Measurements from ENCODE around the gene LCP2. TPM values are rescaled to one million over a fixed set of nuclear protein-coding genes. Genes with fewer than 3 reads are reported as not detected.

The LCP2 gene
- total RNA-seq, 4 donors from 2014 or later = 1.9 to 3.2 (median 2.3) TPM

DNA sequence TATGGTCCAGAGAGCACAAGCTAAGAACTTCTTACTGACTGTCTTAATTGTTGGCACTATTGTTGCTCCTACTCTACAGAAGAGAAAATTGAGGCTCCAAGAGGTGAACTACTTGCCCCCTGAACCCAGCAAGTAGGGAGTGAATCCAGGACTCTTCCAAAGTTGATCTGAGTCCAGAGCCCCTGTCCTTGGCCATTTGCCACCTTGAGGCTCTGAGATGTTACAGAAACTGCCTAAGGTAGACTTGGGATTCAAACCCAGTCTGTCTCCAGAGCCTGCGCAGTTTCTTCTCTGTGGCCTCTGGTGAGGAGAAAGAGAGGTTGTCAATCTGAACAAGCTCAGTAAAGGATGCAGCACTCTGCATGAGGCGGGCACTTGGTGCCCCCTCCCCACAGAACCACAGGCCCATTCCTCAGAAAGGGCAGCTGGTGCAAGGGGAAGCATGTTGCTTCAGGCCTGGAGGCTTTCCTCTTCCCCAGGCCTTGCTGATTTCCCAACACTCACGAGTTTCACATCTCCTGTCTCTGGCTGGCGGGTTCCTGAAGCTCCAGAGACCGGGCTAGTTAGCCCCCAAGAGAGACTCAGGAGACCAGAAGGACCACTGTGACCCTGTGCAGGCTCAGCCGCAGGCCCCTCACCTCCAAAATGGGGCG lies 2.9 kb upstream of the LCP2 start:
- H3K27ac ChIP-seq = no peak overlapping the region
- no peaks in the 10 kb centered on the region for H3K27me3 ChIP-seq
- intact Hi-C loops (cut with DNase I; ENCODE audit: low total_unique reads) = no loop called here
- in situ Hi-C loops (cut with MboI; ENCODE audit: low sequenced_read_pairs in 4 of 4) = no loop called here
- ATAC-seq = no peak
- H3K4me3 ChIP-seq = no peak overlapping the region
- H3K4me1 ChIP-seq = peaks cover 0 to 6% of the 10 kb centered on the region in 2 donors
- DNase-seq = peak in 1 of 2 donors; percentile 27
- no peaks in the 10 kb centered on the region for H3K9me3 ChIP-seq
- TF ChIP-seq POLR2A (IDR thresholded peaks at IDR 0.05) = no peak
- TF ChIP-seq, protein P1, sequence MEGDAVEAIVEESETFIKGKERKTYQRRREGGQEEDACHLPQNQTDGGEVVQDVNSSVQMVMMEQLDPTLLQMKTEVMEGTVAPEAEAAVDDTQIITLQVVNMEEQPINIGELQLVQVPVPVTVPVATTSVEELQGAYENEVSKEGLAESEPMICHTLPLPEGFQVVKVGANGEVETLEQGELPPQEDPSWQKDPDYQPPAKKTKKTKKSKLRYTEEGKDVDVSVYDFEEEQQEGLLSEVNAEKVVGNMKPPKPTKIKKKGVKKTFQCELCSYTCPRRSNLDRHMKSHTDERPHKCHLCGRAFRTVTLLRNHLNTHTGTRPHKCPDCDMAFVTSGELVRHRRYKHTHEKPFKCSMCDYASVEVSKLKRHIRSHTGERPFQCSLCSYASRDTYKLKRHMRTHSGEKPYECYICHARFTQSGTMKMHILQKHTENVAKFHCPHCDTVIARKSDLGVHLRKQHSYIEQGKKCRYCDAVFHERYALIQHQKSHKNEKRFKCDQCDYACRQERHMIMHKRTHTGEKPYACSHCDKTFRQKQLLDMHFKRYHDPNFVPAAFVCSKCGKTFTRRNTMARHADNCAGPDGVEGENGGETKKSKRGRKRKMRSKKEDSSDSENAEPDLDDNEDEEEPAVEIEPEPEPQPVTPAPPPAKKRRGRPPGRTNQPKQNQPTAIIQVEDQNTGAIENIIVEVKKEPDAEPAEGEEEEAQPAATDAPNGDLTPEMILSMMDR (IDR thresholded peaks at IDR 0.05 in 4 of 5, conservative IDR thresholded peaks at IDR 0.05 in 1 of 5) = no peak
- H3K36me3 ChIP-seq = no peaks in the 10 kb centered on the region

DNA sequence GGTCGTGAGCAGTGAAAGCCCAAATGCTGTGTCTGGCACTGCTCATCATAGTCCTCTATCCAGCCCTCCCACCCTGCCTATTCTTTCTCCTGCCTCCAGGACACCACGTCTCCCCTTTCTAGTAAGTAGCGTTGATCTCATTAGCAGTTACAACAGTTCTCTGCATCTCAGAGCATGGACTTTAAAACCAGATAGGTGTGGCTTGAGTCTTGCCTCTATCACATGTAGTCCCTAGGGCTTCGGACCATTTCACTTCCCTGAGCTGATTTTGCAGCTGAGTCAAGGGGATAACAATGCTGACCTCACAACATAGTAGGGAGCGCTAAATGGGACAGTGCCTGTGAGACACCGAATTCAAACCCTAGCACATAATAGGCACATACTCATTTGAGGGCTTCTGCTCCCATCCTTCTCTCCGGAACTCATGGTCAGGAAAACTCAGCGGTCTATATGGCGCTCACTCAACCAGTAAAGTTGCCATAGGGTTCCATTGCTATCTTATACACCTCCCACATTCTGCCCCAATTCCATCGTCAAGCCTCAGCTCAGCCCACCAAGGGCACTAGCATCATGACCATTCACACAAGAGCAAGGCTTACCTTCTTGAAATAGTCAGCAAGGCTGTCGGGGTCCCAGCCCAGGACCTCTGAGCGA lies 515 bp downstream of the LCP2 start:
- in situ Hi-C loops (cut with MboI; ENCODE audit: low sequenced_read_pairs in 4 of 4) (no loop called here), intact Hi-C loops (cut with DNase I; ENCODE audit: low total_unique reads) (loop anchor here (5.0 kb wide), 1 partner anchor 35 kb away; no protein-coding TSS in a partner anchor)
- Histone ChIP-seq H3K9me3 (no peaks in the 10 kb centered on the region), H3K36me3 (no peaks in the 10 kb centered on the region), H3K27ac (peak overlapping the region; percentile 54 to 79 (median 65)), H3K27me3 (no peaks in the 10 kb centered on the region), H3K4me3 (peak overlapping the region; percentile 8 to 57 (median 43)), H3K4me1 (peaks cover 0 to 3% of the 10 kb centered on the region in 2 donors)
- ATAC-seq (peak in 1 of 2 donors; percentile 36), DNase-seq (no peak)
- TF ChIP-seq, protein P1 (IDR thresholded peaks at IDR 0.05 in 4 of 5, conservative IDR thresholded peaks at IDR 0.05 in 1 of 5) = no peak
- no peak for TF ChIP-seq POLR2A (IDR thresholded peaks at IDR 0.05)

DNA sequence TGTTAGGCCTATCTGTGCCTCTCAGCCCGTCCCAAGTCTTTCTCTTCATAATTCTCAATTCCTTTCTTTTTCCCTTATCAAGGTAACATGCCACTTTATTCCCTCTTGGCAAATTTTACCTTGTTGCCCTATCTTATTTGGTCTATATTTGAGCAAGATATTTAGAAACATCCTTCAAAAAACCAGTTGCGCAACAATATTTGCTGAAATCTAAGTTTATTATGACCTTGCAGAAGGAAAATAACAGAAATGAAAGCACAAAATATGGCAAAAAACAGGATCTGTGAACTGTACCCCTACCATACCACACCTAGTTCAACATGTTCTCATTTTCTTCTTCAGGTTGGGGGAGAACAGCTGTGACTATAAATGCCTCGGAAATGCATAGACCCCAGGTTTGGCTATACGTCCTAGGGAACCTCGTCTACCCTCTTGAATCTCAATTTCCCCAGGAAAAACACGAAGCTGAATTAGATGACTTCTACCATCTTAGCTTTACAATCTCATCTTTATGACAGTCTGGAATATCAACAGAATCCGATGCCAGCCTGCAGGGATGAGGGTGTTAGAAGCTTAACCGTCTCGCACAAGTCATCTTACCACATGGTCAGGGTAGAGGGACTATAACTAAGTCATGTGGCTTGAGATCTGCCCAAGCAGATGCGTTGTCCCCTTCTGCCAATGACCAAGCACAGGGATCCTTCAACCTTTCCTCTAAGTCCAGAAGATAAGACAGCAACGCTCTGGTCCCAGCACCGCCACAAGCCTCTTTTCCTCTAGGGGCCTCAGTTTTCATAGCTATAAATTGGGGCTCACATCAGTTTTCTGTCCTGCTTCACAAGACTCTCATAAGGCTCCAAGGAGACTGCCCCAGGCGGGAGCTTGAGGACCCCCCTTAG lies 1.3 kb downstream of the LCP2 start:
- ATAC-seq (no peak), DNase-seq (no peak)
- H3K36me3 ChIP-seq = no peaks in the 10 kb centered on the region
- H3K27me3 ChIP-seq = no peaks in the 10 kb centered on the region
- no peaks in the 10 kb centered on the region for H3K9me3 ChIP-seq
- in situ Hi-C loops (cut with MboI; ENCODE audit: low sequenced_read_pairs in 4 of 4) = no loop called here
- H3K27ac ChIP-seq = peak overlapping the region in 2 of 4 donors; percentile 64 to 66
- H3K4me3 ChIP-seq = peak overlapping the region; percentile 8 to 57 (median 43)
- intact Hi-C loops (cut with DNase I; ENCODE audit: low total_unique reads) = loop anchor here (5.0 kb wide), 1 partner anchor 36 kb away; no protein-coding TSS in a partner anchor
- H3K4me1 ChIP-seq = peaks cover 0 to 3% of the 10 kb centered on the region in 2 donors
- no peak for TF ChIP-seq POLR2A (IDR thresholded peaks at IDR 0.05)
- TF ChIP-seq, protein P1 (IDR thresholded peaks at IDR 0.05 in 4 of 5, conservative IDR thresholded peaks at IDR 0.05 in 1 of 5) = no peak

DNA sequence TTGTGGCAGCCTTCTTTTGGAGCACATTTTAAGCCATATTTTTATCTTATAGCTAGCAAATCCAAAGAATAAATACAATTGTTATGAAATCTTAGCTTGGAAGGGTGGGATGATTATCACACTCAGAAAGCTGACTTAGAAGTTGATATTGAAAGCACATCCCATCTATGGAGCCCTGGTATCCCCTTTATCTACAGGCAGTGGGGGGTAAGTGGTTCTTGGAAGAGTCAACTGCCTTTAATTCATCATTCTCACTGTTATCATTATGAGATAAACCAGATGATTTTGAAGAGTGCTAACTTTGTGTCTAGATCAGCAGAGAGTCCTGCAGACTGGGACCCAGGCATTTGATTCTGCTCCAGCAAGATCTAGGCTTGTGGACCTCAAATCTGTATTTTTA lies 3.0 kb downstream of the LCP2 start:
- no peak for TF ChIP-seq POLR2A (IDR thresholded peaks at IDR 0.05)
- TF ChIP-seq, protein P1 (IDR thresholded peaks at IDR 0.05 in 4 of 5, conservative IDR thresholded peaks at IDR 0.05 in 1 of 5) = no peak
- DNase-seq = no peak
- H3K27me3 ChIP-seq = no peaks in the 10 kb centered on the region
- in situ Hi-C loops (cut with MboI; ENCODE audit: low sequenced_read_pairs in 4 of 4) = no loop called here
- no peak for ATAC-seq
- no peak overlapping the region for H3K27ac ChIP-seq
- H3K4me1 ChIP-seq = peaks cover 0 to 3% of the 10 kb centered on the region in 2 donors
- H3K4me3 ChIP-seq = no peak overlapping the region
- H3K36me3 ChIP-seq = no peaks in the 10 kb centered on the region
- intact Hi-C loops (cut with DNase I; ENCODE audit: low total_unique reads) = no loop called here
- no peaks in the 10 kb centered on the region for H3K9me3 ChIP-seq

All from gastrocnemius medialis (tissue), 4 donors.